ENCODE data around the gene MAPK12. TPM values are rescaled to one million over a fixed set of nuclear protein-coding genes. Genes with fewer than 3 reads are reported as not detected.

The MAPK12 gene
- total and polyA plus RNA-seq, 10 of the 15 experiments (the other 5 are each of a cell fraction or from before 2014, with no cell fraction given) = 1.1 to 38.9 (median 16.3) TPM

DNA sequence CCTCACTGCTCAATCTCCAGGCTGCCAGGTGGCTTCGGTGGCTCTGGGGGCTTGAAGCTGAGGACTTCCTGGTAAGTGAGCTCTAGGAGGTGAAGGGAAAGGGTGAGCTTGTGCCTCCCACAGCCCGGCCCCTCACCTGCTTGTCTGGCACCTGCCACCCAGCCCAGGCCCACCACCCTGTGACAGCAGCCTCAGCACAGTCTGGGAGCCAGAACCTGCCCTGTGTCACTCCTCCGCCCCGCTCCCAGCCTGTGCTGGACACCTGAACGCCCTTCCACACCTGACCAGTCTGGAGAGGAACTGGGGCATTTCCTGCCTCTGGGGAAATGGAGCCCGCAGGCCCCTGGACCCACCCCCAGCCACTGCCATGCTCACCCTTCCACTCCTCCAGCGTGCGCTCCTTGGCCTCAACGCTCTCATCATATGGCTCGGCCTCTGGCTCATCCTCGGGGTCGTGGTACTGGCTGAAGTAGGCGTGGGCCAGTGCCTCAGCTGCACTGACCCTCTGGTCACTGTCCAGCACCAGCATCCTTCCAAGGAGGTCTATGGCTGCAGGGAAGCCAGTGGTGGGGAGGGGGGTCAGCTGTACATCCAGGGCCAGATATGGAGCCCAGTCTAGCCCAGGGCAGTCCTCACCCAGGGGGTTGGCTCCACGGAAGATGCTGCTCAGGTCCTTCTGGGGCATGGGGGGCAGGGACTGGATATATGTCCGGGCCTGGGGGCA is 3.6 kb upstream of the MAPK12 start (continued):
- no peak for TF ChIP-seq ESRRA (IDR thresholded peaks at IDR 0.05; ENCODE audit: low read length)
- TF ChIP-seq RBBP5 (conservative IDR thresholded peaks at IDR 0.05) = no peak
- TF ChIP-seq ZNF24 (IDR thresholded peaks at IDR 0.05) = no peak
- no peak for TF ChIP-seq HDGF (IDR thresholded peaks at IDR 0.05)
- TF ChIP-seq CBFB (IDR thresholded peaks at IDR 0.05; ENCODE audit: low read depth) = no peak
- no peak for TF ChIP-seq BRCA1 (IDR thresholded peaks at IDR 0.05; ENCODE audit: low read depth, low read length)
- TF ChIP-seq MTA3 (IDR thresholded peaks at IDR 0.05; ENCODE audit: borderline replicate concordance, low read length) = no peak
- TF ChIP-seq ZNF622 (IDR thresholded peaks at IDR 0.05) = no peak

GRCh38 chr22:50264104-50264745 is 2.7 kb upstream of the MAPK12 start:
- BruUV-seq (replicated peaks) = no TSS peak
- 33% methylated on average over 14 of the region's 15 CpGs for WGBS (ENCODE audit: insufficient coverage, insufficient replicate concordance, low lambda C conversion rate, missing lambda C conversion rate)
- Histone ChIP-seq H3K9ac (ENCODE audit: control insufficient read depth, insufficient read depth, low read length) (no peak overlapping the region), H3K4me1 (ENCODE audit: control insufficient read depth, insufficient read depth, low read length) (peaks cover 14% of the 10 kb centered on the region), H4K20me1 (ENCODE audit: control insufficient read depth, insufficient read depth) (no peaks in the 10 kb centered on the region), H3K4me3 (no peak overlapping the region), H3K9me3 (replicated peaks; ENCODE audit: control insufficient read depth, insufficient read depth, low read length) (no peaks in the 10 kb centered on the region), H3K4me2 (ENCODE audit: control insufficient read depth, insufficient read depth) (no peak overlapping the region), H3K36me3 (ENCODE audit: control insufficient read depth in 2 of 2, insufficient read depth in 2 of 2, low read length in 1 of 2) (no peaks in the 10 kb centered on the region), H3K79me2 (ENCODE audit: control insufficient read depth, insufficient read depth, low read length) (peaks cover 8% of the 10 kb centered on the region), H3K27ac (ENCODE audit: control insufficient read depth, insufficient read depth) (no peak overlapping the region), H3K27me3 (replicated peaks in 1 of 2; ENCODE audit: control insufficient read depth in 2 of 2, insufficient read depth in 2 of 2, low read length in 1 of 2) (no peaks in the 10 kb centered on the region), H2AFZ (ENCODE audit: control insufficient read depth, low read depth, low read length) (no peak overlapping the region)
- ChIA-PET SMC1A (ENCODE audit: uncharacterized antibody, unreplicated experiment) (no interaction called here), POLR2A (no interaction called here), RAD21 (ENCODE audit: unreplicated experiment) (no interaction called here), CTCF (interaction anchor here (0.6 kb wide), 1 partner anchor 78 kb away, joined by 3 read pairs; no protein-coding TSS in a partner anchor)
- intact Hi-C loops (cut with micrococcal nuclease; ENCODE audit: unreplicated experiment) = no loop called here
- ATAC-seq = no peak
- in situ Hi-C loops (cut with MboI) = no loop called here
- no peak for FAIRE-seq
- DNase-seq (ENCODE audit: low read depth, low spot score) = no peak
- TF ChIP-seq BHLHE40 (IDR thresholded peaks at IDR 0.05; ENCODE audit: borderline replicate concordance in 1 of 2, low read depth in 2 of 2, low read length in 1 of 2) (peak in 1 of 2 experiments; percentile 43; a peak in 2 of 4 replicates), RAD51 (IDR thresholded peaks at IDR 0.05) (no peak), ZZZ3 (IDR thresholded peaks at IDR 0.05; ENCODE audit: control insufficient read depth, insufficient read length, low read depth) (no peak), ZNF274 (IDR thresholded peaks at IDR 0.05; ENCODE audit: insufficient read depth, insufficient read length) (no peak), SKIL (IDR thresholded peaks at IDR 0.05; ENCODE audit: low read depth, poor library complexity, severe bottlenecking) (no peak)
